Ovary (tissue), 3 donors: ENCODE data around the gene DNAH8.

Source experiments
- CTCF ChIP-seq, 3 donors: fragments of 450-650 bp in 2 of 3; fragments of 200-600 bp in 1 of 3; IDR thresholded peaks; one replicate each; pipeline versions ENCODE4 v1.5.1 to v1.8.0; 2016 to 2022; ENCODE audit warnings: antibody characterized with exemption in 3 of 3, mild to moderate bottlenecking in 1 of 3
- EP300 ChIP-seq: sonication (generic); formaldehyde crosslinking; IDR thresholded peaks from one replicate; pipeline ENCODE4 v1.6.1; 2017; ENCODE audit warnings: antibody characterized with exemption
- POLR2A ChIP-seq: fragments of 450-650 bp; IDR thresholded peaks from one replicate; pipeline ENCODE4 v1.6.1; 2017; ENCODE audit warnings: antibody characterized with exemption, mild to moderate bottlenecking, moderate library complexity
- donor health status: DM: no; HTN: no; CAD: no.

- TF ChIP-seq POLR2A (no peak), CTCF (IDR thresholded peaks at IDR 0.05) (no peak), EP300 (no peak)
These were observed 167.0 kb downstream of the DNAH8 start for GRCh38 chr6:38882157-38882556.
